ENCODE measurements around the gene SMURF1.
"Not testable (repeated sequence)": the region's sequence is repeated elsewhere in the genome, so short reads cannot be mapped to it uniquely, and the experiment has no call there.

Gene SMURF1

DNA sequence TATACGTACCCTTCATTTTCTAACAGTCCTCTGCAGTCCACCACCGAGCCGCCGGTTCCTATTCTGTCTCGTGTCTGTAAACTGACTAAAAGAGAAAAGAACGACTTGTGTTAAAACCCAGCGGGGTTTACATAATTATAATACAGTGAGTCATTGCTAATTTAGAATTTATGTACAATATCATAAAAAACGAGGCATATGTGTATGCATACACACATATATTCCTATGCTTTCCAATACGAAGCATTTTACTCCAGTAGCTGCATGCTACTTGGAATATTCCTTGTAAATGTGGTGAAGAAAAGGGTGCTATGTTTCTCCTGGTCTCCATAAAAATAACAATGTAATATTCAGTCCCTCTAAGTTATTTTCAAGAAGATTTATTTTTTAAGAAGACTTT lies 89.1 kb downstream of the SMURF1 start:
- no peak for DNase-seq (ENCODE audit: low read depth in 2 of 2)

DNA sequence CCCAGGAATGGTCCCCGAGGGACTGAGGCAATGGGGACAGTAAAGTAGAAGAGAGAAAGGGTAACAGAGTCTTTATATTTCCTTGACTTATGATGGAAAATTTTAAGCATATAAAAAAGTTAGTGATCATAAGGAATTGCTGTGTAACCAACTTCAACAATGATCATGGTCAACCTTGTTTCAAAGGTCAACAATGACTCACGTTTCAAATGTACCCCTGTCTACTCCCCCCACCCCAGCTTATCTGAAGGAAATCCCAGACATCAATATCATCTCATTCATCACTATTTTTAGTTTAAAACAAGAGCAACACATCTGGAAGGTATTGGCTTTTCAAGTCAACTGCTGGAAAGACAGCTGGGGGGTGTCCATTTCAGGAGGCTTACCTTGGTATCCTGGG lies 92.9 kb downstream of the SMURF1 start:
- no peak for DNase-seq (ENCODE audit: low read depth in 2 of 2)

DNA sequence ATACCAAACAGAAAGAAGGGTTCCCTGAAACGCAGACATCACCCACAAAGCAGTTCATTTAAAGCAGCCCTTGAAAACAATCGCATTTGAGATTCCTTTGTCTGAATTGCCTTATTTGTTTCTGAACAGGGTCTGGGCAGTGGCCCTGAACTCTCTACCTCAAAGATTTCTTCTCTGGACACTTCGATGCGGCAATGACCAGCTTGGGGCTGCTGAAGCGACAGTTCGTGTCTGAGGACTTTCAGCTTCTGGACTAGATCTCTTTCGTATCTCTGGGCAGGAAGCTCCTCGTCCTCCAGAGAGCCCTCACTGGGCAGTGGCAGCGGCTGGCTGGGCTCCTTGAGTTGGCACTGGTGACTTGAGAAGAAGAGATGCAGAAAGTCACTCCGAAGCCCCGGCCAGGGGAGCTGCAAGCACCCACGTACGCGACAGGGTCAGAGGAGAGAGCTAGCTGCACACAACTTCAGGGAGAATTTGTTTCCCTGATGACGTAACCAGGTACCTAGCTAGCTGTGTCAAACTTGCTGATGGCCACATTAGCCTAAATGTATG lies 96.3 kb downstream of the SMURF1 start:
- DNase-seq (ENCODE audit: low read depth in 2 of 2) = no peak

DNA sequence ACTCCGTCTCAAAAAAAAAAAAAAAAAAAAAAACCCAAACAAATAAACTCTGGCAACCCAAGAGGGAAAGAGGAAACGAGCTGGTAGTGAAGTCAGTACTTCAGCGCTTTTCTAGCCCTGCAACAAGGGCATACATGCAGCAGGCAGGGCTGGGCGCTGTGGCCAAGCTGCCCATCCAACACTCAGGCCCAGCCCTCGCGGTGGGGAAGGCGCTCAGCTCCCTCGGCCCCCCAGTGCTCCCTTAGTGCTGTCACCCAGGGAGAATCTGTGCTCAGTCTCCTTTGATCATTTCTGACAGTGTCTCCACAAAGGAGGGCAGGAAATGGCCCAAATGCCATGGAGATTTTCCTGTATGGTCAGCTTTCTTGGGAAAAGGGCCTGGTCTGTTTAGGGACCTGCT lies 97.2 kb downstream of the SMURF1 start:
- no peak for DNase-seq (ENCODE audit: low read depth in 2 of 2)

DNA sequence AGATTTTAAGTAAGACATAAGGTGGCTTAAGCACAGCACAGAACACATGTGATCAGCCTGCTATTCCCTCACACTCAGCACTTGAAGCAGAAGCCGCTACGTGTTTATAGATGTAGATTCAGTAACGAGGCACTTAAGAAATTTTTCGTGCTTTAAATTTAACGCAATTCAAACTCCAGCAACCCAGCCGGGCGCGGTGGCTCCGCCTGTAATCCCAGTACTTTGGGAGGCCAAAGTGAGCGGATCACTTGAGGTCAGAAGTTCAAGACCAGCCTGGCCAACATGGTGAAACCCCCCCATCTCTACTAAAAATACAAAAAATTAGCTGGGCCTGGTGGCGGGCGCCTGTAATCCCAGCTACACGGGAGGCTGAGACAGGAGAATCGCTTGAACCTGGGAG lies 97.6 kb downstream of the SMURF1 start:
- DNase-seq (ENCODE audit: low read depth in 2 of 2) = not testable (repeated sequence)

DNA sequence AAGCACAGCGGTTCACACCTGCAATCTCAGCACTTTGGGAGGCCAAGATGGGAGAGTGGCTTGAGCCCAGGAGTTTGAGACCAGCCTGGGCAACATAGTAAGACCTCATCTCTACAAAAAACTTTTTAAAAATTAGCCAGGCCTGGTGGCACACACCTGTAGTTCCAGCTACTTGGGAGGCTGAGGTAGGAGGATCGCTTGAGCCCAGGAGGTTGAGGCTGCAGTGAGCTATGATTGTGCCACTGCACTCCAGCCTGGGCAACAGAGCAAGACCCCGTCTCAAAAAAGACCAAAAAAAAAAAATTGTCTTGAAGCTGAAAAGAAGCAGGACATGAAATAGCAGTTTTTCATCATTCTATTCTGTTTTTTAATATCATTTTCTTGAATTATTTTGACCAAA lies 99.0 kb downstream of the SMURF1 start:
- not testable (repeated sequence) for DNase-seq (ENCODE audit: low read depth in 2 of 2)

DNA sequence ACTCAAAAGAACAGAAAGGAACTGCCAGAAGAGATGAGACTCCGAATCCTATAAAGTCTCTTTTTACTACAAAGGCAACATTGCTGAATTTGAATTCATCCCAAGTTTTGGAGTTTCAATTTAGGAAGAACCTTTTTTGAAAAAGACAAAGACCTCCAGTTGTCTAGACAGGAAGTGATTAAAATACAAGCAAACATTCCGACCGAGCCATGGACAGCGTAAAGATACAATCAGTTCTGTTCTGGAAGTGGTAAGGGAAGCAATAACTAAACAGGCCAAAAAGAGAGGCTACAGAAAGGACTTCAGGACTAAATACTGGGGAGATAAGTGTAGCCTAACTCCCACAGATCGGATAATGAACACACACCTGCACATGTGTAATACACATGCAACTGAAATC lies 101.0 kb downstream of the SMURF1 start:
- no peak for DNase-seq (ENCODE audit: low read depth in 2 of 2)

DNA sequence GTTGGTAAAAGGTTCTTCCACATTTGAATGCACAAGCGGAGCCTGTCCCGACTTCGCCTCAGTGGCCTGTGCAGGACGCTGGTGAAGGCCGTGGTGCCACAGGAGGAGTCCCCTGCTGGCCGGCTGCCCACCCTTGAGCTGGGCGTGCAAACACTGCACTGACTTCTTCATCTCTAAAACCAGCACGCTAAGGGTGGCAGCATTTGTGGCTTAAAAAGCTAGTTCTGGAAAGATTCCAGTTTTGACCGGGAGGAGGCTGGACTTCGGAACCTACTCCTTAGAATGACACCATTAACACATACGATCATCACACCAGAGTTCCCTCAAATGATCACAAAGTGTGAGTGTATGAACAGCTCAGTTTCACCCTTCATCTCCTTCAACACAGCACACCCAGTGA lies 102.4 kb downstream of the SMURF1 start:
- no peak for DNase-seq (ENCODE audit: low read depth in 2 of 2)

DNA sequence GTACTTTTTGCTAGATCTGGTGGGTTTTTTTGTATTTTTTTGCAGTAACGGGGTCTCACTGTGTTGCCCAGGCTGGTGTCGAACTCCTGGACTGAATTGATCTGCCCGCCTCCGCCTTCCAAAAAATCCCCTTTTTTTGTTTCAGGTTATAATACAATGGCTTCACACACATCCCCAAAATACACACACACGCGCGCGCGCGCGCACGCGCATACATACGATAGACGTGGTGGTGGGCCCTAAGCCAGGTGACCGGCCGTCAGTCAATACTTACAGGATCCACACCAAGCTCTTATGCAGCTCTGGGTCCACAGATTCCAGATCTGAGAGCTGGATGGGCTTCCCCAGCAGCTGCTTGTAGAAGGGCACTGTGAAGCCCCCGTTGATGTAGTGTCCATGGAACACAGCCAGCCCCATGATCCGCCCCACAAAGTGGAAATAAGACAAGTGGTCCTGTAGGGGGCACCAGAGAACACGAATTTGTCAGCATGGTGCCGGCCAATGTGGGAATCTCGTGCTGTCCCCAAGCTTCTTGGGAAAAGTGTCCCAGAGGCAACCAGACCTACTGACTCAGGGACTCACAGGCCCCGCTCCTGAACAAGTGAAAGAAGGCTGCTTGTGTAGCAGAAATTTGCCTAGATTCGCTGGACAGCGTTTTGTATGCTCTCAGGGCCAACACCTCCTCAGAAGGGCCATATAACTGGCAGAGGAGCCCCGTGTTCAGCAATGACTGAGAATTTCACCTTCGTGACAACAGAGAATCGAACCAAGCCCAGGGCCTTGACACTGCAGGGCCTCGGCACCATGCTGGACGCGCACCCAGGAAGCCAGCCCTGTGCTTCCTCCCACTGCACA lies 103.6 kb downstream of the SMURF1 start:
- peak; percentile 39 to 56 for DNase-seq (ENCODE audit: low read depth in 2 of 2)

DNA sequence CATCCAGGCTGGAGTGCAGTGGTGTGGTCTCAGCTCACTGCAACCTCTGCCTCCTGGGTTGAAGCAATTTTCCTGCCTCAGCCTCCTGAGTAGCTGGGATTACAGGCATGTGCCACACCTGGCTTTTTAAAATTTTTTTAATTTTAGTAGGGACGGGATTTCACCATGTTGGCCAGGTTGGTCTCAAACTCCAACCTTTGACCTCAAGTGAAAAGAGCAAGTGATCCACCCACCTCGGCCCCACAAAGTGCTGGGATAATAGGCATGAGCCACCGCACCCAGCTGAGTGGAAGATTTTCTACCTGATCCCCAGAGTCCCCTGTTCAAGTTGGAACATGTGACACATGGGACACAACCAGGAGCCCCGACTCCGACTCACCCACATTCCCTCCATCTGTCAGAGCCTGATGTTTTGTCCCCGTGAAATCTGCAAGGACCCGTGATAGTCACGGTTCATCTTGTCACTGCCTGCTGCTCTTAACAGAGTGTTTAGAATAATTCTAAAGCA lies 104.5 kb downstream of the SMURF1 start:
- DNase-seq (ENCODE audit: low read depth in 2 of 2) = no peak

DNA sequence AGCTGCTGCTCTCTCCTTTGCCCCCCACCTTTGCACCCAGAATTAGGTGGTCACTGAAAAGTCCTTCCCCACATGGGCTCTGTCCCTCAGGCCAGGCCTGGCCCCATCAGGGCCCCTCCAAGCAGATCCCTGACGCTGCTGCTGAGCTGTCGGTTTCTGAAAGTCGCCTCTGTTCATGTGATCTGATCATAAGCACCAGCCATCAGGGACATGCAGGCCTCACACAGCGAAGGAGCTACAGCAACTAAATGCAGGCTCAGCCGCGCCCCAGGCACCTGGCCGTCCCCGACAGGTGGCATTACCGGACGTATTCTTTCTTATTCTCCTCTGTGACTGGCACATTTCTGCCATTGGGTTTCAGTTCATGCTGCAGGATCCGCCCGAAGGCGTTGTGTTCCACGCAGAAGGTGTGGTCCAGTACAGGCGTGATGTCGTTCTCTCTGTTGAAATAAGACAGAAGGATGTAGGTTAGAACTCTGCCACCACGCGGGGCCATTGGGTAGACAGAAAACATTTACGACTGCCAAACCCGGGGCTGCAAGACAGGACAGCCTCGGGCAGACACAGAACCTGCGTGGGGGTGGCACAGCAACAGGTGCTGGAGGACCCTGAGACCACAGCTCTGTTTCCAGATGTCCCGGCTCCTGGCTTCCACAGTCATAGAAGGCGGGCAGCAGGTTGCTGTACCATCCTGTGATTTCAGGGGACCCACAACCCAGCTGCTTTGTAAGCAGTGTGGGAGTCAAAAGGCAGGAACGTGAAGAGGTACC lies 105.6 kb downstream of the SMURF1 start:
- DNase-seq (ENCODE audit: low read depth in 2 of 2) = no peak

DNA sequence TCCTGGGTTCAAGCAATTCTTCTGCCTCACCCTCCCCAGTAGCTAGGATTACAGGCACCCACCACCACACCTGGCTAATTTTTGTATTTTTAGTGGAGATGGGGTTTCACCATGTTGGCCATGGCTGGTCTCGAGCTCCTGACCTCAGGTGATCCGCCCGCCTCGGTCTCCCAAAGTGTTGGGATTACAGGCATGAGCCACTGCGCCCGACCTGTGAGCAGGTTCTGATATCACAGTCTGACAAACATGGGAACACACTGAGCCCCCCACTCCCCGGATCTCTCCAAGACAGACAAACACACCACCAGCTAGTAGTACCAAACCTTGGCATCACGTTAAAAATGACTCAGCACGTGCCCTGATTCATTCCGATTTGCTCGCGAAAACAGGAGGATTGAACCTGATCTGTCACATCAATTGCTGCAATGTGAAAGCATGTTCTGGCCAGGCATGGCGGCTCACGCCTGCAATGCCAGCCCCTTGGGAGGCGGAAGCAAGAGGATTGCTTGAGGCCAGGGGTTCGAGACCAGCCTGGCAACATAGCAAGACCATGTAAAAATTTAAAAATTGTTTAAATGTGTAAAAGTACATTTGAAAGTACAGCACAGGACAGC lies 106.5 kb downstream of the SMURF1 start:
- no peak for DNase-seq (ENCODE audit: low read depth in 2 of 2)

DNA sequence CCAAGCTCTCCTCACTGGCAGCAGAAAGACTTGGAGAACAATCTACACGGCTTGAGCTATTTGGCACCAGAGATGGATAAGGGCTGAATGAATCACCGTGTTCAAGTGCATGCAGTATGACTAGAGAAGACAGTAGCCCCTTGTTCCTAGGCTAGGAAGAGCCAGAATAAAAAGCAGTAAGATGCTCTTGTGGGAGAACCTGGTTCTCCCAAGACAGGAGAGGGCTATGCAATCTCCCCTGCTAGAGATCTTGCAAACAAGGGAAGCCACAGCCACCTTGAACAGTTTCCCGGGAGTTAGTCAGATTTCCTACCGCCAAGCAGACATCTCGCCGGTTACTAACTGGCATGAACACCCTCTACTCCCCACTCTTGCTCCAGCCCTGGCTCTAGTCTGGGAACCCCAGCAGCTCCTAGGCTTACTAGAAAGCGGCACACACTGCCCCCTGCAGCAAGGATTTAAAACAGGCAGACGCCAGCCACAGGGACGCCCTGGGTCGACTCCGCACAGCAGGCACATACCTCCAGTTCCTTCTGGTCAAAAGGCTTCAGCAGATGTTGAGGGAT lies 107.3 kb downstream of the SMURF1 start:
- DNase-seq (ENCODE audit: low read depth in 2 of 2) = no peak

DNA sequence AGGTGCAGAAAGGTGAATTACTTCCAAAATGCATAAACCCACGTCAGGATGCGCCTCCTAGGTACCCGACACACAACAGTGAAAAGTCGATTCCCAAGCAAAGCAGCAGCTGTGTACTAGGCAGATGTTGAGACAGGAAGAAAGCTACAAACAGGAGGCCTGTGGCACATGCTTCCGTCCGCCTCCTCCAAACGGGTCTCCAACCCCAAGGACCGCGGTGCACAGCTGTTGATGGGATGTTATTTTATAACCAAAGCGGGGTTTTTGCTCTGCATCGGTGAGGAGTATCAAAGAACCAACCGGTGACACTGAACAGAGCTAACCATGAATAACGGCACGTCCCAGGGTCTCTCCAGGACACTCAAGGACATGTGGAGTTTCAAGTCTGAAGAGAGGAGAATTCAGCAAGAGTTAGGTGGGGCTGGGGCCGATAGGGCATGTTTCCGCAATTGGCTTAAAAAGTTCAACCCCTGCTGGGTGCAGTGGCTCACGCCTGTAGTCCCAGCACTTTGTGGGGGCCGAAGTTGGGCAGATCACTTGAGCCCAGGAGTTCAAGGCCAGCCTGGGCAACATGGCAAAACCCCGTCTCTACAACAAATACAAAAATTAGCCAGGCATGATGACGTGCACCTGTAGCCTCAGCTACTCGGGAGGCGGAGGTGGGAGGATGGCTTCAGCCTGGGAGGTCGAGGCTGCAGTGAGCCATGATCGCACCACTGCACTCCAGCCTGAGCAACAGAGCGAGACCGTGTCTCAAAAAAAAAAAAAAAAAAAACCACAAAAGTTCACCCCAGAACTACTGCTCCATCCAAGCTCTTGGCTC lies 108.0 kb downstream of the SMURF1 start:
- no peak for DNase-seq (ENCODE audit: low read depth in 2 of 2)

DNA sequence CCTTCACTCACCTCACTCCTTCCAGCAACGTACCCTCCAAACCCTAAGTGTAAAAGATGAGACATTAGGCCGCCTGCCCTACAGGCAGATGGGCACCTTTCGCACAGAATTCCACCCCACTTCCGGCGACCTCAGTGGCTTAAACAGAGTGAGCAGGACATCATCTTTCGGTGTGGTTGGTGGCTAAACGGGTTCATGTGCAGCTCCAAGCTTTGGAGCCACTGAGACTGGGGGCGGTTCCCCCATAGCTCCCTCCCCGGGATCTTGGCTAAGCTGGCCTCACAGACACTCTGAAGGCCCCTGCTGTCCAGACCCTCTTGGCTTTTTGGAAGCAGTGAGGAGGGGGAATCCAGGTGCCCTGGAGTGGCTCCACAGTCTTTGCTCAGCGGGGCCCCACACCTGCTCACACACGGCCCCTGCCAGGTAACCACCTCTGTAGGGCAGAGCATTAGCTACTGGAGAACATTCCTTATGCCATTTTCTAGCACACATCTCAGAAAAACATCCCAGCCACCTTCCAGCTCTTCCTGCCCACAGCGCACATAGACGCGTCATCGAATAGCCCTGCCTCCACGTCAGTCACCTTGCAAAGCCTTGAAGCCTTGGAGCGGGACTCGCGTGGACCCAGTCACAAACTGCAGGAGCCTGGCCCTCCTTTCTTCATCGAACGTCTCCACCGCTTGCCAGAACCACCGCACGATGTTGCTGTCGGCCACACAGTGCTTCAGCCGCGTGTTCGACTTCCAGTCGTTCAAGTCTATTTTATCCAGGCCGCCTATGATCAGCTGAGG lies 108.8 kb downstream of the SMURF1 start:
- DNase-seq (ENCODE audit: low read depth in 2 of 2) = no peak

DNA sequence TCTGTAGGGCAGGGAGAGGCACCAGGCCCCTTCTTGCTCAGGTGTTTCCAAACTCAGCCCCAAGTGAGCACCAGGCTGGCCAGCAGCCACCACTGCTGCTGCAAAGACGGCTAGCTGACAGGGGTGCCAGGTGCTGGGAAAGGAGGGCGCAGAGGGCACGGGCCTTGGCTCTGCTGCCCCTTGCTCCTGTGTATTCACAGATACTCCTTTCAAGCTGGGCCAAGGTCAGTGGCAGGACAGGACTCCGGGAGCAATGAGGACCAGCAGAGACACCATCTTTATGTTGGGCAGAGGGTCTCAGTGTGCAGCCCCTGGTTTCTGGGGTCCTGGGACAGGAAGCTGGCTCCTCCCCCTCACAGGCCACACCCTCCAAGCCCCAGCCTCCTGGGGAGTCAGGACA lies 110.1 kb downstream of the SMURF1 start:
- no peak for DNase-seq (ENCODE audit: low read depth in 2 of 2)

DNA sequence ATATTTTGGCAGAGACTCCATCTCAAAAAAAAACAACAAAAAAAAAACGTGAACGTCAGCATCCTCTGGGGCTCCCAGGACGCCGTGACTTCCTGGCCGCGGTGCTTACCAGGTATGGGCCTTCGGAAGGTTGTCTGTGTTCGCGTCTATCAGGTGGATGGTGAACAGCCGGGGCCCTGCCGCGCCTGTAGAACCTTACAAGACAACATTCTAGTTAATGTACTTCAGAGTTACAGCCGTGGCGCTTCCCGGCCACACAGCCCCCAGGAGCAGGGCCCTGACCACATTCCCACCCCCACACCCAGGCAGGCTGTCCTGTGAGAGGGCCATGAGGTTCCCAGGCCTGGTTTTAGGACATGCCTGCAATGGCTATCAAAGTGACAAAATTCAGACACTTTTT lies 111.0 kb downstream of the SMURF1 start:
- no peak for DNase-seq (ENCODE audit: low read depth in 2 of 2)

DNA sequence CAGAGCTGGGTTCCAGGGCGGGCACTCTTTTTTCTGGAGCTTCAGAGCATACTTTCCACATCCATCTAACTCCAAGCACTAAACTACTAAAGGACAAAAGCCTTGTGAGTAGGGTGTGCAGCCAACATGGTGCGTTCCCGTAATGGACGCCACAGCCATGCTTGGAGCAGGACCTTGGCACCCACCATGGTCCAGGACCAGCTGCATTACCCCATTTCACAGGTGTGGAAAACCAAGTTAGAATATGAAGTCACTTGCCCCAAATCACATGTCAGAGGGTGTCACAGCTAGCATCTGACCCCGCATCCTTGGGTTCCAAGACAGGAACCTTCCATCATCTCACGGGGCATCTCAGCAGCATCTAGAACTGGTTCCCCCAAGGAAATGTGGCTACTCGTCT lies 112.4 kb downstream of the SMURF1 start:
- DNase-seq (ENCODE audit: low read depth in 2 of 2) = no peak

DNA sequence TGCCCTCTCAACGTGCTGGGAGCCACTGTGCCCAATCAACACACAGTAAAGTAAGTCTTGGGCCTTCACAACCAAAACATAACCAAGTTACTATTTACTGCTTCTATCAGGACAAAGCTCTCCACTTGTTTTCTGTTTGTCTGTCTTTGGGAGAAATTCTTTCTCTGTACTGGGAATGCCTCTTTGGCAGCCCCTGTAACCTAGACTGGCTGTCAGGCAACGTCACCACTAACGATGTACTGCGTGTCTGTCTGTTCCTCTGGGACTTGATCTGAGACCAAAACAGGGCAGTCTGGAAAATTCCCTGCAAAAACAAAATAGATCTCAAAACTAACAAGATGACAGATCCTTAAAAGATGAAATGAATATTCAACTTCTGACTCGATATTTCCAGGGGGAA lies 113.0 kb downstream of the SMURF1 start:
- no peak for DNase-seq (ENCODE audit: low read depth in 2 of 2)

DNA sequence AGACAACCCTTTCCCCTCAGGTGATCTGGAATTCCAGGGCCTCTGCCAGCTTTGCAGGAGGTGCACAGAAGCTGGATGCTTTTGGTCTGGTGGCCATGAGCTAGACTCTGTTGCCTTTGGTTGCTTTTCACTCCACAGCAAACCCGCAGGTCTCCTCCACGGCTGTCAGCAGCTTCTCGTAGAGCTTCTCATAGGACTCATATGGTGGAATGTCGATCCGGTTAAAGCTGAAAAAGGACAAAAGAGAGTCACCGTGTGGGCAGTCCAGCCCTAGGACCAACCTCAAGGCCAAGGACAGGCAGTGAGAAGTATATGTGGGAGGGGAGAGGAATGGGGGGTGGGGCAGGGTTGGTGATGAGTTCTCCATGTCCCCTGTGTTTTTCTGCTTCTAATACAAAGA lies 113.5 kb downstream of the SMURF1 start:
- DNase-seq (ENCODE audit: low read depth in 2 of 2) = no peak

Data from fibroblast of skin of left biceps (primary cell).